ENCODE measurements around the gene PSMD6. TPM values are rescaled to one million over a fixed set of nuclear protein-coding genes. Genes with fewer than 3 reads are reported as not detected.

The PSMD6 gene
- total and polyA plus RNA-seq, 2 donors = 78.9 to 96.5 TPM

DNA sequence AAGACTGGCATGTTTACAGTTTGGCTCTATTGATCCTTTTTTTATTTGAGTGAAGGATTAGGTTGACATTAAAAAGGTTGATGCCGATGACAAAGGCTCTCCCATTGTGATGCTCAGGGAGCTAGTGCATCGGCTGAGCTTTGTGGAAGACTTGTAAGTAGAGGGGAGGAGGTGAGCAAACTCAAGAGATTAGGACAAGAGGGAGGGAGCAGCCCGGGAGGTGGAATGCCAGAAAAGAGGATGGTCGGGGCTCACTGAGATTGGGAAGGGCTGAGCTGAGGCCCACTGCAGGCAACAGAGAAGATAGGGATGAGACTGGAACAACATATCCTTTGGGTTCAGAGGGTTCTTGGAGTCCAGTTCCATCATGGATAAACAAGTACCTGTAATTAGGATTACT lies 26.5 kb upstream of the PSMD6 start:
- no peaks in the 10 kb centered on the region for H3K4me1 ChIP-seq (ENCODE audit: control insufficient read depth in 2 of 2, insufficient read depth in 2 of 2, low read length in 2 of 2)
- no peak for DNase-seq (ENCODE audit: low read depth in 6 of 9, low spot score in 9 of 9)
- no peak overlapping the region for H3K4me3 ChIP-seq (ENCODE audit: low read length in 2 of 2)
- H3K36me3 ChIP-seq (ENCODE audit: control insufficient read depth in 2 of 2, insufficient read depth in 2 of 2, low read length in 1 of 2) = no peaks in the 10 kb centered on the region
- H3K27ac ChIP-seq (ENCODE audit: low read depth in 1 of 2, low read length in 1 of 2) = no peak overlapping the region
- no peaks in the 10 kb centered on the region for H3K9me3 ChIP-seq (ENCODE audit: control insufficient read depth in 2 of 2, insufficient read depth in 1 of 2, low read length in 1 of 2)
- 89% methylated on average over 4 of the region's 4 CpGs for WGBS
- H3K27me3 ChIP-seq (ENCODE audit: control insufficient read depth in 2 of 2, insufficient read depth in 1 of 2, low read length in 1 of 2) = peaks cover 0 to 16% of the 10 kb centered on the region in 2 donors

- H3K9me3 ChIP-seq (ENCODE audit: control insufficient read depth in 2 of 2, insufficient read depth in 1 of 2, low read length in 1 of 2) = no peaks in the 10 kb centered on the region
- H3K4me1 ChIP-seq (ENCODE audit: control insufficient read depth in 2 of 2, insufficient read depth in 2 of 2, low read length in 2 of 2) = no peaks in the 10 kb centered on the region
- H3K4me3 ChIP-seq (ENCODE audit: low read length in 2 of 2) = no peak overlapping the region
- H3K36me3 ChIP-seq (ENCODE audit: control insufficient read depth in 2 of 2, insufficient read depth in 2 of 2, low read length in 1 of 2) = no peaks in the 10 kb centered on the region
- H3K27ac ChIP-seq (ENCODE audit: low read depth in 1 of 2, low read length in 1 of 2) = no peak overlapping the region
- H3K27me3 ChIP-seq (ENCODE audit: control insufficient read depth in 2 of 2, insufficient read depth in 1 of 2, low read length in 1 of 2) = peaks cover 0 to 16% of the 10 kb centered on the region in 2 donors
- WGBS = 85% methylated on average over 3 of the region's 3 CpGs
- DNase-seq (ENCODE audit: low read depth in 6 of 9, low spot score in 9 of 9) = no peak
Measured at GRCh38 chr3:64049136-64049535, 25.8 kb upstream of the PSMD6 start.

DNA sequence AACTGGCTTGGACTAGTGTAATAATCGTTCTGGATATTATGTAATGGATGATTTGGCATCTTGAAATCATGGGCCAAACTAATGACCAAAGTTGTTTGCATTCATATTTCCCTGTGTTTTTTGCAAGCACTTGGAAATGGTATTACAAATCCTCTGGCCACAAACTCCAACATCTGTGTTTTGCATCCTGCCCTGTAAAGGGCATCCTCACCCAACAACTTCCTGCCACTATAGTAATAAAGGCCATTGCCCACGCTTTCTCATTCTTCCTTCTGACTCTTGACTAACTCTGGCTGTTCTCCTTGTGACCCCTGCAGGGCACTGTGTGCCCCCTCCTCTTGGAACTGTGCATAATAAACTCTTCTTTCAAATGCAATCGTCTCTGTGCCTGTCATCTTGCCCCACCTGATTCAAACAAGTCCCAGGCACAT lies 25.4 kb upstream of the PSMD6 start:
- WGBS = 16% methylated on average over 3 of the region's 3 CpGs
- DNase-seq (ENCODE audit: low read depth in 6 of 9, low spot score in 9 of 9) = no peak

DNA sequence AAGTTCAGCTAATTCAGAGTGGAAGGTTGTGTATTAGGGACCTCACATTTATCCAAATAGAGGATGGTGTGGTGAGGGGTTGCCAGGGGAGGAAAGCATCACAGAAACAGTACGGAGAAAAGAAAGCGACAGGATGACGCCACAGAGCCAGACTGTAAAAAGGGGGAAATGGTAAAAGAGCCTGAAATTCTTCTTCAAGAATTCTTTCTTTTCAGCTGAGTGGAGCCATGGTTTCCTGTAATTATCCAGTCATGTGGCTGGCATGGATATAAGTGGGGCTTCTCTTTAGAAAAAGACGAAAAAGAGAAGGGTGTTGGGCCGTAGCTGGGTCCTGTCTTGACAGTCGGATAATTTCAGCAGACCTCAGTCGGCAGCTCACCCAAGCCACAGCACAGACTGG lies 24.5 kb upstream of the PSMD6 start:
- Histone ChIP-seq H3K9me3 (ENCODE audit: control insufficient read depth in 2 of 2, insufficient read depth in 1 of 2, low read length in 1 of 2) (no peaks in the 10 kb centered on the region), H3K4me3 (ENCODE audit: low read length in 2 of 2) (no peak overlapping the region), H3K27ac (ENCODE audit: low read depth in 1 of 2, low read length in 1 of 2) (no peak overlapping the region), H3K36me3 (ENCODE audit: control insufficient read depth in 2 of 2, insufficient read depth in 2 of 2, low read length in 1 of 2) (no peaks in the 10 kb centered on the region), H3K27me3 (ENCODE audit: control insufficient read depth in 2 of 2, insufficient read depth in 1 of 2, low read length in 1 of 2) (peaks cover 0 to 16% of the 10 kb centered on the region in 2 donors), H3K4me1 (ENCODE audit: control insufficient read depth in 2 of 2, insufficient read depth in 2 of 2, low read length in 2 of 2) (no peaks in the 10 kb centered on the region)
- 84% methylated on average over 7 of the region's 7 CpGs for WGBS
- DNase-seq (ENCODE audit: low read depth in 6 of 9, low spot score in 9 of 9) = no peak

More for the DNA sequence above, 25.4 kb upstream of the PSMD6 start:
- Histone ChIP-seq H3K27me3 (ENCODE audit: control insufficient read depth in 2 of 2, insufficient read depth in 1 of 2, low read length in 1 of 2) (peaks cover 0 to 16% of the 10 kb centered on the region in 2 donors), H3K4me1 (ENCODE audit: control insufficient read depth in 2 of 2, insufficient read depth in 2 of 2, low read length in 2 of 2) (no peaks in the 10 kb centered on the region), H3K9me3 (ENCODE audit: control insufficient read depth in 2 of 2, insufficient read depth in 1 of 2, low read length in 1 of 2) (no peaks in the 10 kb centered on the region), H3K27ac (ENCODE audit: low read depth in 1 of 2, low read length in 1 of 2) (no peak overlapping the region), H3K36me3 (ENCODE audit: control insufficient read depth in 2 of 2, insufficient read depth in 2 of 2, low read length in 1 of 2) (no peaks in the 10 kb centered on the region), H3K4me3 (ENCODE audit: low read length in 2 of 2) (no peak overlapping the region)

DNA sequence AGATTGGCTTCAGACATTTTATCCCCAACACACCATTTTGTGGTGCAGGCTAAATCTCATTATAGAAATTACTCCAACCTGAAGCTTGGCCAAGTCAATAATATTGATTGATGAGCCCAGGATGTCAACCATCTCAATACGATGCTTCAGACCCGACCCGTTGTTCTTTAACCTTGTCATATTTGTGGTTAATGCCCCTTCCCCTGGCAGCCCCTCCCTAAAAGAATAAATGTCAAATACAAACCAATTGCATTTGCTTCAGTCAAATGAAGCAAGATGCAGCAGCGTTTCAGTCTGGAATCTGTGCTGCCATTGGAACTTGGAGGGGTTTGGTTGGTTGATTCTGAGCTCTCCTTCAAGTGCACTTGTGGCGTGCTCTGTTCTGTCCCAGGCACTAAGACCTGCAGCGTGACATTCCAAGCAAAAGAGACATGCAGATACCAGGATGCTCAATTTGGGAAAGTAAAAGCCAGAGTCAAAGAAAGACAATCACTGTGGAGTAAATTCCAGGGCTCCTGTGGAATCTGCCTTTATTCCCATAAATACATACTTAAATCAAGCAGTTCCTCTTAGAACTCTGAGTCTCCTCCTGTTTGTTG lies 23.8 kb upstream of the PSMD6 start:
- DNase-seq (ENCODE audit: low read depth in 6 of 9, low spot score in 9 of 9) = no peak
- H3K36me3 ChIP-seq (ENCODE audit: control insufficient read depth in 2 of 2, insufficient read depth in 2 of 2, low read length in 1 of 2) = no peaks in the 10 kb centered on the region
- peaks cover 0 to 16% of the 10 kb centered on the region in 2 donors for H3K27me3 ChIP-seq (ENCODE audit: control insufficient read depth in 2 of 2, insufficient read depth in 1 of 2, low read length in 1 of 2)
- no peaks in the 10 kb centered on the region for H3K4me1 ChIP-seq (ENCODE audit: control insufficient read depth in 2 of 2, insufficient read depth in 2 of 2, low read length in 2 of 2)
- no peak overlapping the region for H3K27ac ChIP-seq (ENCODE audit: low read depth in 1 of 2, low read length in 1 of 2)
- H3K4me3 ChIP-seq (ENCODE audit: low read length in 2 of 2) = no peak overlapping the region
- no peaks in the 10 kb centered on the region for H3K9me3 ChIP-seq (ENCODE audit: control insufficient read depth in 2 of 2, insufficient read depth in 1 of 2, low read length in 1 of 2)
- 74% methylated on average over 6 of the region's 6 CpGs for WGBS

- no peak overlapping the region for H3K27ac ChIP-seq (ENCODE audit: low read depth in 1 of 2, low read length in 1 of 2)
- no peaks in the 10 kb centered on the region for H3K4me1 ChIP-seq (ENCODE audit: control insufficient read depth in 2 of 2, insufficient read depth in 2 of 2, low read length in 2 of 2)
- no peaks in the 10 kb centered on the region for H3K36me3 ChIP-seq (ENCODE audit: control insufficient read depth in 2 of 2, insufficient read depth in 2 of 2, low read length in 1 of 2)
- WGBS = 87% methylated on average over 3 of the region's 3 CpGs
- H3K4me3 ChIP-seq (ENCODE audit: low read length in 2 of 2) = no peak overlapping the region
- H3K27me3 ChIP-seq (ENCODE audit: control insufficient read depth in 2 of 2, insufficient read depth in 1 of 2, low read length in 1 of 2) = peaks cover 0 to 16% of the 10 kb centered on the region in 2 donors
- no peaks in the 10 kb centered on the region for H3K9me3 ChIP-seq (ENCODE audit: control insufficient read depth in 2 of 2, insufficient read depth in 1 of 2, low read length in 1 of 2)
- no peak for DNase-seq (ENCODE audit: low read depth in 6 of 9, low spot score in 9 of 9)
Measured at GRCh38 chr3:64046592-64046991, 23.3 kb upstream of the PSMD6 start.

DNA sequence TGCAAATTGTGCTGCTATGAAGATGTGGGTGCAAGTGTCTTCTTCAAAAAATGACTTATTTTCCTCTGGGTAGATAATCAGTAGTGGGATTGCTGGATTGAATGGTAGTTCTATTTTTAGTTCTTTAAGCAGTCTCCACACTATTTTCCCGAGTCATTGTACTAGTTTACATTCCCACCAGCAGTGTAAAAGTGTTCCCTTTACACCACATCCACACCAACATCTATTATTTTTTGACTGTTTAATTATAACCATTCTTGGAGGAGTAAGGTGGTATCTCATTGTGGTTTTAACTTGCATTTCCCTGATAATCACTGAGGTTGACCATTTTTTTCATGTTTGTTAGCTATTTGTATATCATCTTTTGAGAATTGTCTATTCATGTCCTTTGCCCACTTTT lies 19.7 kb upstream of the PSMD6 start:
- H3K36me3 ChIP-seq (ENCODE audit: control insufficient read depth in 2 of 2, insufficient read depth in 2 of 2, low read length in 1 of 2) = no peaks in the 10 kb centered on the region
- H3K4me3 ChIP-seq (ENCODE audit: low read length in 2 of 2) = no peak overlapping the region
- H3K27ac ChIP-seq (ENCODE audit: low read depth in 1 of 2, low read length in 1 of 2) = no peak overlapping the region
- DNase-seq (ENCODE audit: low read depth in 6 of 9, low spot score in 9 of 9) = no peak
- H3K27me3 ChIP-seq (ENCODE audit: control insufficient read depth in 2 of 2, insufficient read depth in 1 of 2, low read length in 1 of 2) = peaks cover 0 to 13% of the 10 kb centered on the region in 2 donors
- H3K4me1 ChIP-seq (ENCODE audit: control insufficient read depth in 2 of 2, insufficient read depth in 2 of 2, low read length in 2 of 2) = no peaks in the 10 kb centered on the region
- no peaks in the 10 kb centered on the region for H3K9me3 ChIP-seq (ENCODE audit: control insufficient read depth in 2 of 2, insufficient read depth in 1 of 2, low read length in 1 of 2)
- WGBS = 71% methylated on average over 1 of the region's 1 CpG

GRCh38 chr3:64039981-64040733 lies 16.9 kb upstream of the PSMD6 start:
- DNase-seq (ENCODE audit: low read depth in 6 of 9, low spot score in 9 of 9) = no peak
- Histone ChIP-seq H3K36me3 (ENCODE audit: control insufficient read depth in 2 of 2, insufficient read depth in 2 of 2, low read length in 1 of 2) (no peaks in the 10 kb centered on the region), H3K9me3 (ENCODE audit: control insufficient read depth in 2 of 2, insufficient read depth in 1 of 2, low read length in 1 of 2) (no peaks in the 10 kb centered on the region), H3K27me3 (ENCODE audit: control insufficient read depth in 2 of 2, insufficient read depth in 1 of 2, low read length in 1 of 2) (peaks cover 0 to 4% of the 10 kb centered on the region in 2 donors), H3K4me1 (ENCODE audit: control insufficient read depth in 2 of 2, insufficient read depth in 2 of 2, low read length in 2 of 2) (no peaks in the 10 kb centered on the region), H3K27ac (ENCODE audit: low read depth in 1 of 2, low read length in 1 of 2) (no peak overlapping the region), H3K4me3 (ENCODE audit: low read length in 2 of 2) (no peak overlapping the region)
- WGBS = 87% methylated on average over 5 of the region's 5 CpGs

DNA sequence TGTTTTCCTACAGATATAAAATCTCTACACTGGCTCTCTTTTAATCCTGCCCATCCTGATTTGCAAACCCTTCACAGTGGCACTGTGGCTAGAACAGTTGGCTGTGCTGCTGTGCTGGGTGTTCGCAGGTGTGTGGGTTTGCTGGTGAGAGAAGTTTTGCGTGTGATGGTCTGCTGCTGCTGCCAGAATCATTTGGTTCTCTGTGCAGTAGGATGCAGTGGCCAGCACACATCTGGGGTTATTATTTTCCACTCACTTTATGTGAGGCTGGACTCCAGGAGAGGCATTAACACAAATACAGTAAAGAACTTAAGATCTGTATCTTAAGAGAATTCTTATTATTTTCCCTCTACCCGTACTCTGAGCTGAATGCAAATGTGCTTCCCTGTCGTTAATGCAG lies 16.0 kb upstream of the PSMD6 start:
- Histone ChIP-seq H3K27ac (ENCODE audit: low read depth in 1 of 2, low read length in 1 of 2) (no peak overlapping the region), H3K4me1 (ENCODE audit: control insufficient read depth in 2 of 2, insufficient read depth in 2 of 2, low read length in 2 of 2) (no peaks in the 10 kb centered on the region), H3K36me3 (ENCODE audit: control insufficient read depth in 2 of 2, insufficient read depth in 2 of 2, low read length in 1 of 2) (no peaks in the 10 kb centered on the region), H3K9me3 (ENCODE audit: control insufficient read depth in 2 of 2, insufficient read depth in 1 of 2, low read length in 1 of 2) (no peaks in the 10 kb centered on the region), H3K4me3 (ENCODE audit: low read length in 2 of 2) (no peak overlapping the region), H3K27me3 (ENCODE audit: control insufficient read depth in 2 of 2, insufficient read depth in 1 of 2, low read length in 1 of 2) (peaks cover 0 to 4% of the 10 kb centered on the region in 2 donors)
- no peak for DNase-seq (ENCODE audit: low read depth in 6 of 9, low spot score in 9 of 9)
- 91% methylated on average over 4 of the region's 4 CpGs for WGBS

Data from thymus (tissue), 11 donors.